Measurements from ENCODE around the gene MTUS2. TPM values are rescaled to one million over a fixed set of nuclear protein-coding genes. Genes with fewer than 3 reads are reported as not detected.

MTUS2 gene
- total RNA-seq, 2 donors from 2014 or later, result 1.6 to 4.8 TPM

DNA sequence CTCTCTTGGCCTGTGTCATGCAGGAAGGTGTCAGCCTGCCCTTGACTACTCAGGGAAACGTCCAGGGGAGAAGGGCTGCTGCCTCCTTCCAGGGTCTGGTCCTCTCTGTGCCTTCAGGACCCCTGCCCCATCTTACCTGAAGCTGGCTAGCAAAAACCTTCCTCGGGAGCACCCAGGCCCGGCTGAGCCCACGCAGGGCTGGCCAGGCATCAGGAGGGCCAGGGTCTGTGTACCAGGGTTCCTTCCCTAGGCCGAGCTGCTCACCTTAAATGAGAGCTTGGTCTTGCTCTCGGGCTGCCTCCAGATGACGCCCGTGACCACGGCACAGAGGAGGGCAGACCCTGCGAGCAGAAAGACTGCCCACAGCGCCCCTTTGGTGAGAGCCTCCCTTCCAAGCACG, 696.7 kb downstream of the MTUS2 start:
- WGBS, result 82% methylated on average over 12 of the region's 12 CpGs
- DNase-seq (ENCODE audit: low spot score), result no peak
- intact Hi-C loops (cut with DNase I), result loop anchor here (5.0 kb wide), 1 partner anchor 70 kb away; no protein-coding TSS in a partner anchor
- Histone ChIP-seq H3K36me3 (peaks cover 0 to 10% of the 10 kb centered on the region in 2 donors), H3K4me3 (no peak overlapping the region), H3K27ac (no peak overlapping the region), H3K27me3 (replicated peaks; ENCODE audit: insufficient read depth) (no peaks in the 10 kb centered on the region), H3K9me3 (no peaks in the 10 kb centered on the region), H3K4me1 (replicated peaks) (no peaks in the 10 kb centered on the region)
- TF ChIP-seq CTCF (IDR thresholded peaks at IDR 0.05) (no peak), POLR2A (IDR thresholded peaks at IDR 0.05) (no peak), POLR2AphosphoS5 (IDR thresholded peaks at IDR 0.05) (no peak)

GRCh38 chr13:29519921-29520320, 699.8 kb downstream of the MTUS2 start:
- Histone ChIP-seq H3K27ac (no peak overlapping the region), H3K4me1 (replicated peaks) (no peaks in the 10 kb centered on the region), H3K27me3 (replicated peaks; ENCODE audit: insufficient read depth) (no peaks in the 10 kb centered on the region), H3K4me3 (no peak overlapping the region), H3K36me3 (no peaks in the 10 kb centered on the region), H3K9me3 (no peaks in the 10 kb centered on the region)
- DNase-seq (ENCODE audit: low spot score), result no peak
- intact Hi-C loops (cut with DNase I), result loop anchor here (5.0 kb wide), 1 partner anchor 67 kb away; no protein-coding TSS in a partner anchor
- WGBS, result 98% methylated on average over 3 of the region's 3 CpGs
- no peak for TF ChIP-seq POLR2AphosphoS5 (IDR thresholded peaks at IDR 0.05)
- no peak for TF ChIP-seq POLR2A (IDR thresholded peaks at IDR 0.05)
- TF ChIP-seq CTCF (IDR thresholded peaks at IDR 0.05), result no peak

DNA sequence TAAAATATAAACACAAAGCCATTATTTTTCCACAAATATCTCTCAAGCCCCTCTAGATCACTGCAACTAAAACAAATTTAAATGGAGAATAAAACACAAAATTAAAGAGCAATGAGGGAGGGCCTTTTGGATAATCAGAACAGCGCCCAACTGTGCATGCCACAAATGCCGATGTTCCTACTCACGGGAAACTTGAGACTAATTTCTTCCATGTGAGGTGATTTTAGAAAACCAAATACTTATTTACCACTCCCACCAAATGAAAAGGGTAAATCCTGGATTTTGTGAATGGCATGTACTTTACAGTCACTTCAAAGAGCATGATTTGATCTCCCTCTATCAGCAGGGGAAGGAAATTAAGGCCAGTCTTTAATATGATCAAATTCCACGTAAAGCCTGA, 700.5 kb downstream of the MTUS2 start:
- WGBS, result 86% methylated on average over 4 of the region's 4 CpGs
- H3K9me3 ChIP-seq, result no peaks in the 10 kb centered on the region
- H3K4me3 ChIP-seq, result no peak overlapping the region
- H3K4me1 ChIP-seq (replicated peaks), result no peaks in the 10 kb centered on the region
- DNase-seq (ENCODE audit: low spot score), result no peak
- TF ChIP-seq CTCF (IDR thresholded peaks at IDR 0.05) (no peak), POLR2A (IDR thresholded peaks at IDR 0.05) (no peak), POLR2AphosphoS5 (IDR thresholded peaks at IDR 0.05) (no peak)
- intact Hi-C loops (cut with DNase I), result no loop called here
- no peak overlapping the region for H3K27ac ChIP-seq
- no peaks in the 10 kb centered on the region for H3K27me3 ChIP-seq (replicated peaks; ENCODE audit: insufficient read depth)
- no peaks in the 10 kb centered on the region for H3K36me3 ChIP-seq

GRCh38 chr13:29521336-29521735, 701.2 kb downstream of the MTUS2 start:
- H3K9me3 ChIP-seq, result no peaks in the 10 kb centered on the region
- DNase-seq (ENCODE audit: low spot score), result no peak
- H3K4me1 ChIP-seq (replicated peaks), result no peaks in the 10 kb centered on the region
- 95% methylated on average over 14 of the region's 14 CpGs for WGBS
- H3K4me3 ChIP-seq, result no peak overlapping the region
- TF ChIP-seq POLR2AphosphoS5 (IDR thresholded peaks at IDR 0.05) (no peak), POLR2A (IDR thresholded peaks at IDR 0.05) (no peak), CTCF (IDR thresholded peaks at IDR 0.05) (no peak)
- H3K27me3 ChIP-seq (replicated peaks; ENCODE audit: insufficient read depth), result no peaks in the 10 kb centered on the region
- H3K36me3 ChIP-seq, result no peaks in the 10 kb centered on the region
- H3K27ac ChIP-seq, result no peak overlapping the region
- intact Hi-C loops (cut with DNase I), result no loop called here

DNA sequence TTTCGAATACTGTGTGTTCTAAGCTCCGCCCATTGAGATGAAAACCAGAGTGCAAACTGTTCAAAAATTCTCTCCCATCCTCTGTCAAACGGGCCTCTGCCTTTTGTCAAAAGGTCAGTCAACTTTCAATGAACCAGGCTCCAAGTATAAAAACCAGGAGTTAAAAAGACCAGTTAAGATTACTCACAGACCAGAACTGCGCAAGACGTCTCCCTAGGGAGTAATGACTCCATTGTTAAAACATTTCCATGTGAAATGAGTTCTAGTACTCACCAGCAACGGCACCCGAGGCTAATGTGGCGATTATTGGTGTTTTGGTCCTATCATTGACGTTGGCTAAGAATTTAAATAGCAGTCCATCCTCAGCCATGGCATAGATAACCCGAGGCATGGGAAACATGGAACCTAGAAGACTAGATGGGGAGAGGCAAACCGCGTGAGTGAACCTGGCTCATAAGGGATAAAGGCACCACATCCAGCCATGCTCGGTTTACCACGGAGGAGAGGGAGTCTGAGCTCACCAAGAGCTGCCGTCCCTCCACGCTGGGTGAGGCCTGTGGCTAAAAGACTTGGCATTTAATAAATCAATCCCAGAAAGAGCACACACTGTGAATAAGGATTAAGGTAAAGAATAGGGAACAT, 702.0 kb downstream of the MTUS2 start:
- no peaks in the 10 kb centered on the region for H3K27me3 ChIP-seq (replicated peaks; ENCODE audit: insufficient read depth)
- H3K36me3 ChIP-seq, result no peaks in the 10 kb centered on the region
- H3K4me1 ChIP-seq (replicated peaks), result no peaks in the 10 kb centered on the region
- DNase-seq (ENCODE audit: low spot score), result no peak
- TF ChIP-seq POLR2AphosphoS5 (IDR thresholded peaks at IDR 0.05) (no peak), POLR2A (IDR thresholded peaks at IDR 0.05) (no peak), CTCF (IDR thresholded peaks at IDR 0.05) (no peak)
- 89% methylated on average over 16 of the region's 16 CpGs for WGBS
- H3K27ac ChIP-seq, result no peak overlapping the region
- no peak overlapping the region for H3K4me3 ChIP-seq
- intact Hi-C loops (cut with DNase I), result no loop called here
- H3K9me3 ChIP-seq, result no peaks in the 10 kb centered on the region
